GM18499 (cell line): Measurements from ENCODE around the gene CDKN2B.
A peak's percentile ranks its signal among the peaks of the same experiment; 100 is the strongest.

ENCODE experiments used
- ATAC-seq: cut with Tn5 transposase; IDR thresholded peaks from one replicate; pipeline ENCODE4 v1.9.1; 2021; ENCODE audit warnings: moderate number of reproducible peaks; ENCODE audit not compliant: insufficient read depth, unreplicated experiment

The CDKN2B gene

DNA sequence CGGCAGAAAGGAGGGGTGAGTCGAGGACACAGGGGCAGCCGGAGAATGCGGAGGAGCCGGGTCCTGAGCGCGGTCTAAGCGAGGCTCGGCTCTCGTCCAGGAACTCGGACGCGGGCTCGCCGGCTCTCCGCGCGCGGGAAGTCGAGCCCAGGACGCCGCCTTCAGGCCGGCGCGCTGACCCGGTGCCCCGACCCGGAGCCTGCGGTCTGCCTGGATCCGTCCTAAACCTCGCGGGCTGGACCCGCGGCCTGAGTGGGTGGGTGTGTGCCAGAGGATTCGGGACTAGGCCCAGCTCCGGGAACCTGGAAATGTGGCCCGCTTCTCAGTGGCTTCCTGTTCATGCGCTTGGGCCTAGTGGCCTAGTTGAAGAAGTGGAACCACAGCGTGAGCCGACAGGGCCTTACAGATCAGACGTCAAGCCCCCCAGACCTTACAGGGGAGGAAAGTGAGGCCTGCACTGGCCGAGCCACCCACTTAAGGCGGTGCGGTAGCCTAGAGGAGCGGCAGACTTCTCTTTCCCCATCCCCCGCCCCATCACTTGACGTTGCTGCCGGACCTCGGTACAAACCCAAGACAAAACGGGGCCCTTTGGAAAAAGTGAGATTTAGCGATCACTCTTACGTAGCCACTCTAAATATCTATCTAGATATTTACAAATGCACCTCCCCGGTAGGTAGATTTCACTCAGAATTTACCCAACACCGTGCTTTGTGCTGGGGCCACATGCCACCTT, 13.3 kb downstream of the CDKN2B start:
- no peak for ATAC-seq

DNA sequence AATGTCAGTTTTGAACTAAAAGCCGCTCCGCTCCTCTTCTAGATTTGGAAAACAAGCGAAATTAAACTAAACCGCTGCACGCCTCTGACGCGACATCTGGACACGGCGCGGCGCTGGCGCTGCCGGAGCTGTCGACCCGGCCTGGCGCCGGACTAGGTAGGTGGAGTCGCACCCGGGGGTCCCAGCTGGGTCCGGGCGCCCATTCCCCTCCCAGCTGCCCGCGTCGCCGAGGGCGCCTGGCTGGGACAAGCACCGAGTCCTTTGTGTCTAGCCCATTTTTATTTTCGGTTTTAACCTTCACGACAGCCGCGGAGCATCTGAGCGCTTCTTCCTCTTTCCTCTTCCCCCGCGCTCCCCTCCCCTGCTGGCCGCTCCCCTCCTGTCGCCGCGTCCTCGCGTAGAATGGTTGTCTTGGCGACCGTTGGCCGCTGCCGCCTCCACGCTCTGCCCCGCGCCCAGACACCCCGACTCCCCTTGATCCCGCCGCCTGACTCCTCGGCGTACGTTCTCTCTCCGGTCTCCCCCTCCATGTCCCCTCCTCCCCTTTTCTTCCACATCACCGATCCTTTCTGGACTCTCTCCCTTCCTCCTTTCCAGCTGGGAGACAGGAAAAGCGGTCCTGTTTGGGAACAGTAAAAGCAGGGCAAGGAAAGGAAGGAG, 14.0 kb downstream of the CDKN2B start:
- ATAC-seq = peak; percentile 75

DNA sequence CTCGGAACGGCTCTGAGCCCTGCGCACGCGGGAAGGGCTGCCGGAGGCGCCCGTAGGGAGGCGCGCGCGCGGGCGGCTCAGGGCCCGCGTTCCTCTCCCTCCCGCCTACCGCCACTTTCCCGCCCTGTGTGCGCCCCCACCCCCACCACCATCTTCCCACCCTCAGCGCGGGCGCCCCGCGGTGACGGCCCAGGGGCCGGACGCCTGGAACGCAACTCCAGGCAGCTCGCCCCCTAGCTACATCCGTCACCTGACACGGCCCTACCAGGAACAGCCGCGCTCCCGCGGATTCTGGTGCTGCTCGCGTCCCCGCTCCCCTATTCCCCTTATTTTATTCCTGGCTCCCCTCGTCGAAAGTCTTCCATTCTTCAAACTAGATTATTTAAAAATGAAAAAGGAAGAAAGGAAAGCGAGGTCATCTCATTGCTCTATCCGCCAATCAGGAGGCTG, 14.5 kb downstream of the CDKN2B start, which contains the start of gene CDKN2B-AS1:
Gene CDKN2B-AS1 (plus strand): TSS at position 236 of the 450 bp plus-strand sequence.
- peak; percentile 6 for ATAC-seq

DNA sequence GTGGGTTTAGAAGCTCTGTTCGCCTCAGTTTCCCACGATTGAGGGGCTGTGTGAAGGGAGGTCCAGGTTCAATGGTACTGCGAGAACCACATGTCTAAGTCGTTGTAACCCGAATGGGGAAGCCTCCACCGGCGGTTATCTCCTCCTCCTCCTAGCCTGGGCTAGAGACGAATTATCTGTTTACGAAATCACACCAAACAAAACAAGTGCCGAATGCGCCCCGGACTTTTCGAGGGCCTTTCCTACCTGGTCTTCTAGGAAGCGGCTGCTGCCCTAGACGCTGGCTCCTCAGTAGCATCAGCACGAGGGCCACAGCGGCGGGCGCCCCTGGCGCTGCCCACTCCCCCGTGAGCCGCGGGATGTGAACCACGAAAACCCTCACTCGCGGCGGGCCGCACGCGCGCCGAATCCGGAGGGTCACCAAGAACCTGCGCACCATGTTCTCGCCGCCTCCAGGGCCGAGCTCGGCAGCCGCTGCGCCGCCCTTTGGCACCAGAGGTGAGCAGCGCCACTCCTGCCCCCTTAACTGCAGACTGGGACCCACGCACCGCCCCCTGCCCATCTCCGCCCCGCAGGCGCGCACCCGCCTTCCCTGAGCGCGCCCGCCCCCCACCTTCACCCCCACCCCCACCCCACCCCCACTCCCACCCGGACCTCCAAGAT, 15.1 kb downstream of the CDKN2B start, which contains the start of gene CDKN2A:
Gene CDKN2A (minus strand): TSS at position 500 of the 663 bp plus-strand sequence.
- peak; percentile 26 for ATAC-seq

DNA sequence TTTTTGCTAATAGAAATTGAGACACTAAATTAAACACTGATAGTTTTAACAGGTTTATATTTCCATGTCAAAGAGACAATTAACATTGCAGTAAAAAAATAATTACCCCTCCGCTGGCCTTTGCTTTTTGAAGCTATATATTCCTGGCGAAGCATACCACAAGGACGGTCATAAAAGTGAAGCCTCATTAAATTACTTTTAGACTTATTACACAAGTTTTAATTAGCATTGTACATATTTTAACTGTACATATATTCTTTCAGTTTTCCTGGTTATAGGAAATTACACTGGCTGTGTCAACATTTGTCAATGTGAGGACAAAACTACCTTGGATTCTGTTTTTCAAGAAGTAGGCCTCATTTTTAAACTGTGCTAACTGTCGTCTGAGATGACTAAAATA, 16.1 kb downstream of the CDKN2B start:
- ATAC-seq = no peak

- ATAC-seq = no peak
Measured at GRCh38 chr9:21991072-21991959, 17.8 kb downstream of the CDKN2B start.

DNA sequence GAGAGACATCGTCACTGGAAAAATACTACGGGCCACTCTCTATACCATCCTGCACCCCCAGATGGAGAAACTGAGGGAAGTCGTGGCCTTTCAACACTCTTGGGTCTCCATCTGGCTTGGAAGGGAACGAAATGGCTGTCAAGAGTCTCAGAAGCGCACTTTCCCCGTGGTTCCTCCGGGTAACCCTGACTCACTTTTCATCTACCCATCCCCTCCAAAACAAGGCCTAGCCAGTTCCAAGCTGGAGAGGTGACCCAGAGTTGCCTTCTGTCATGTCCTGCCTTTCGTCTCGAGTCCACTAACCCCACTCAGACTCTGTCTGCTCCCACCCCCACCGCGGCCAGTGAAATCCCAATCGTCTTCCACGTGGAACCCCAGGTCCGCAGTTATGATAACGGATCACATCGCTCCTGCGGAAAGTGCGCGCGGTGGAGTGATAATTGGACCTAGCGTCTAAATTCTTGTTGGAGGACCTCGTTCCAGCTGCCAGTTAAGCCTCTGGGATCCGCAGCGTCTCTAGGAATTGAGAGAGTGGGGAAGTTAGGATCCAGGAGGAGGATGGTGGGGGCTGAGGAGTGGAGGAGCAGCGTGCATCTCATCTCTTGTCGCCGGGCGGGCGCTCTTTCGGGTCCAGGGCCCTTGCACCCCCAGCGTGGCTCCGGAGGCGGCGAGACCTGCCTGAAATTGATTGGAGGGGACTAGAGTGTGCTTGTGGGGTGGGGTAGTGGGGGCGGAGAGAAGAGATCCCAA, 19.5 kb downstream of the CDKN2B start:
- no peak for ATAC-seq

- no peak for ATAC-seq
Measured at GRCh38 chr9:21988056-21988990, 20.8 kb downstream of the CDKN2B start.

DNA sequence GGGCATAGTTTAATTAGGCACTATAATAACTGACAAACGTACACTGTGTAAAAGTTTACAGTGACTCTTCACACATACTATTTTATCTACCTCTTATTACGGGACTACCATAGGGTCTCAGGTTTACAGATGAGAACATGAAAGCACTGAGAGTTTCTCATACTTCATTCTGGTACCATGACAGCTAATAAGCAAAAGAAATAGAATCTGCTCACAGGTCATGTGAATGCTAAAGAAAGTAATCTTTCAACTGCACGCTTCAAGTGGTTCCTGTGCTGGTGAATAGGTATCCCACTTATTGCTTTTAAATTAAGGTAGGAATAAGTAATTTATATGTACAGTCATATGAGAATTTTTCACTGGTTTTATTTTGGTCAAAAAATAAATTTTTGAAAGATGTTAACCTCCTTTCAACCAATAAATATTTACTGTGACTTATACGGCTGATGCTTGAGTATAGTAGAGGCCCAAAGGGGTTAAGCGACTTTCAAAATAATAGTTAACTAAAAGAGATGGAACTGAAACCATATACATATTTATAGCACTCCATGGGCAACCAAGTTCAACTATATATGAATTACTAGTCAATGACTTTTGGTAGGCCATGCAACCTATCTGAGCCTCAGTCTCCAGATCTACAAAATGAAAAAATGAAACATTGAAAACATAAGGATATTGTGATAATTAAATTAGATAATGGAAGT, 23.0 kb downstream of the CDKN2B start:
- no peak for ATAC-seq

GRCh38 chr9:21984101-21984500, 25.0 kb downstream of the CDKN2B start:
- no peak for ATAC-seq

GRCh38 chr9:21983561-21983935, 25.6 kb downstream of the CDKN2B start:
- no peak for ATAC-seq

DNA sequence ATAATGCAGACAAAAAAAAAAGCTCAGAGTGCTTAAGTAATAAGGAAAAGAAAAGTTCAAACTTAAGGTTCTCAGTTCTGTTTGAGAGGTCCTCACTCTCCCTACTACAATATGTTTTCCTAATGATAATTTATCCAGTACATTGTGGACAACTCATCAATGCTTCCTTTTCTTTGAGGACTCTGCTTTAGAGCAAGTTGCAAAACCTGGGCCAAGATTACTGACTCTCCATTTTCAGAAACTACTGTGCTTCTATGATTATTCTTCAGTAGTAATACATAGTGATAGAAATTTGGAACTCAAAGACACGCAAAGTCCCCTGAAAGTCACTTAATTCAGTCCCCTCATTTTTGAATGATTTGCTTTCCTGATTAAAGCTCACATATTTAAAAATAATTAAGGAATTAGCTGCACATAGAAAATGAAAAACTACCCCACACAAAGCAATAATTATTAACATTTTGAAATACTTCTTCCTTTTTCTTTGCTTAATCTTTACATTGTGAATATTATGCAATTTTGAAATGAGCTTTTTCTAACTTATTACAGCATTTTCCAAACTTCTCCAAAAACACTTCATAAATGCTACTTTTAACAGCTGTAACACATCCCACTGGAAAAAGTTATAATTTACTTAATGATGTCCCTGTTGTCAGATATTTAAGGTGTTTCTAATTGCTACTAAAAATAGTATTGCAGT, 26.1 kb downstream of the CDKN2B start:
- no peak for ATAC-seq

DNA sequence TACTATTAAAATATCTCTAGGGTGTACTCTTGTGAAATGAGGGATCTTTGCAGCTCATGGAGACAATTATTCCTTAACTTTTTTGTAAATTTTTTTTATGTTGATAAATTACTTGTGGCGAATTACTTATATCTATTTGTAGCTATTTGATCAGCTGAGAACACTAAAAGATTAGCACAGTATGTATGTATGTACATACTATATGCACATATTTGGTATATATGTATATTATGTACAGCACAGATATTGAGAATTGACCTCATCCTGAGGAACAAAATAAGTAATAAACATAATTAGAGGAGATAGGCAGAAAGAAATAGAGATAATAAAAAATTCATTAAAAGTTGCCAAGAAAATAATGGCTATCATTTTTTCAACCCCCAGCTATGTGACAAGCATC, 26.7 kb downstream of the CDKN2B start:
- ATAC-seq = no peak

- ATAC-seq = no peak
Measured at GRCh38 chr9:21976334-21976875, 32.7 kb downstream of the CDKN2B start.

DNA sequence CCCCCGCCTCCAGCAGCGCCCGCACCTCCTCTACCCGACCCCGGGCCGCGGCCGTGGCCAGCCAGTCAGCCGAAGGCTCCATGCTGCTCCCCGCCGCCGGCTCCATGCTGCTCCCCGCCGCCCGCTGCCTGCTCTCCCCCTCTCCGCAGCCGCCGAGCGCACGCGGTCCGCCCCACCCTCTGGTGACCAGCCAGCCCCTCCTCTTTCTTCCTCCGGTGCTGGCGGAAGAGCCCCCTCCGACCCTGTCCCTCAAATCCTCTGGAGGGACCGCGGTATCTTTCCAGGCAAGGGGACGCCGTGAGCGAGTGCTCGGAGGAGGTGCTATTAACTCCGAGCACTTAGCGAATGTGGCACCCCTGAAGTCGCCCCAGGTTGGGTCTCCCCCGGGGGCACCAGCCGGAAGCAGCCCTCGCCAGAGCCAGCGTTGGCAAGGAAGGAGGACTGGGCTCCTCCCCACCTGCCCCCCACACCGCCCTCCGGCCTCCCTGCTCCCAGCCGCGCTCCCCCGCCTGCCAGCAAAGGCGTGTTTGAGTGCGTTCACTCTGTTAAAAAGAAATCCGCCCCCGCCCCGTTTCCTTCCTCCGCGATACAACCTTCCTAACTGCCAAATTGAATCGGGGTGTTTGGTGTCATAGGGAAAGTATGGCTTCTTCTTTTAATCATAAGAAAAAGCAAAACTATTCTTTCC, 34.2 kb downstream of the CDKN2B start:
- no peak for ATAC-seq

- no peak for ATAC-seq
Measured at GRCh38 chr9:21974343-21974721, 34.8 kb downstream of the CDKN2B start.

- ATAC-seq = no peak
Measured at GRCh38 chr9:21972361-21972760, 36.7 kb downstream of the CDKN2B start.
